NCI-H446 treated with DMSO at 0.1 percent for 48 hours (cell line): ENCODE measurements around the gene C1orf105.
"Not testable (repeated sequence)": the region's sequence is repeated elsewhere in the genome, so short reads cannot be mapped to it uniquely, and the experiment has no call there.

Experiments used
- DNase-seq: peaks from one replicate; lab custom pipeline; 2025; lab: John Stamatoyannopoulos, UW

The C1orf105 gene

DNA sequence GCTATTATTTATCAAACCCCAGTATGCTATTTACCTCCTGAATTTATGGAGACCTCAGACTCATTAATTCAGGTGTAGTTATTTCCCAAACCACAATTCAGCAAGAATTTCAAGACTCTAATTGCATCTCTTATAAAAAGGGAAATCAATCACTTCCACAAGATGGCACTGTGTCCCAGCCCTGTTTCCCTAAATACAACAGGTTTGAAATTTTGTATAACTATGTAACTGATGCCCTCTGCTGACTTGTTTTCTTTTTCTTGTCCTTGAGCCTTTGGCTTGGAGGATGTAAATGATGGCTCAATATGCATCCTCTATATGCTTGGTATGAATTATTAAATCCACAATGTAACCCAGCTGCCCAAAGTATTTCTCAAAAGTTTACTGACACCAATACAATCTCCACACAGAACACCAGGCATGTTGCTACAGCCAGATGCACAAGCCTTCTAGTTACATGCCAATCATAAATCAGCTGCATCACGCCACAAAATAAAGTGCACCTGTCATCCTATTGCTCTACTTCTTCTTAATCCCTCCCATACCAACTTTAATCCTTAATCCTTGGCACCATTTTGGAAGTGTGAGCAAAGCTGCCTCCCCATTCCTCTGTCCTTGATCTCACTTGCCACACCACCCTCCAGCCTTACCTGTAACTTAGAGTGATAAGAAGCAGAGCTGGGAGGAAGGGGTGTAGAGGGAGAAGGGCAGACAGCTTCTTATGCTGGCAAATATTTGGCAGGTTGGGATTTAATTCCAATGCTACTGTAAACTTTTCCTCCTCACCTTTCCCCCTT lies 9.0 kb downstream of the C1orf105 start:
- DNase-seq, result peak; percentile 70

DNA sequence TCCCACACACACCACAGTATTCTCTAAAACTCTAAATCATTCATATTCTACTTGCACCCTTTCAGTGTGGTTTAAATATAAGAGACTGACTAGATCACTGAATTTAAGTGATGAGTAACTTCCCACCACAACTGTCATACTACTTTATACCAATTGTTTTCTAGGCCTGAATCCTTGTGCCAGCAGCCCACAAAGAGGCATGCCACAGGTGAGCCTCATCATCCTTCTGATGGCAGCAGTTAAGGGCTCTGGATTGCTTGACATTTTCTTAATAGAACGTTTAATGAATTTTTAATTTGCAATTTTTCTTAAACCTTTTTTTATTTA lies 9.6 kb downstream of the C1orf105 start:
- no peak for DNase-seq

DNA sequence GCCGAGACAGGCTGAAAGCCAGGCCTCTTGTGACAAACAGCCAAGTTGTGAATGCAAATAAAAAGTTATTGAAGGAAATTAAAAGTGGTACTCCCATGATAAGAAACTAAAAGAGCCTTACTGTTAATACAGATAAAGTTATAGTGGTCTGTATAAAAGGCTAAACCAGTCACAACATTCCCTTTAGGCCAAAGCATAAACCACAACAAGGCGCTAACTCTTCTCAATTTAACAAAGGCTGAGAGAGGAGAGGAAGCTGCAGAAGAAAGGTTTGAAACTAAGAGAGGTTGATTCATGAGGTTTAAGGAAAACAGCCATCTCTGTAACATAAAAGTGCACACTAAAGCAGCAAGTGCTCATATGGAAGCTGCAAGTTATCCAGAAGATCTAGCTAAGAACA lies 10.7 kb downstream of the C1orf105 start:
- DNase-seq, result no peak

DNA sequence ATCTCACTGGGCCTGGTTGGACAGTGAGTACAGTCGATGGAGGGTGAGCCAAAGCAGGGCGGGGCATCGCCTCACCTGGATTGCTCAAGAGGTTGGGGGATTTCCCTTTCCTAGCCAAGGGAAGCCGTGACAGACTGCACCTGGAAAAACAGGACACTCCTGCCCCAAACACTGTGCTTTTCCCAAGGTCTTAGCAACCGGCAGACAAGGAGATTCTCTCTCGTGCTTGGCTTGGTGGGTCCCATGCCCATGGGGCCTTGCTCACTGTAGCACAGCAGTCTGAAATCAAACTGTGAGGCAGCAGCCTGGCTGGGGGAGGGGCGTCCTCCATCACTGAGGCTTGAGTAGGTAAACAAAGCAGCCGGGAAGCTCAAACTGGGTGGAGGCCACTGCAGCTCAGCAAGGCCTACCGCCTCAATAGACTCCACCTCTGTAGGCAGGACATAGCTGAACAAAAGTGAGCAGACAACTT lies 11.3 kb downstream of the C1orf105 start:
- no peak for DNase-seq

DNA sequence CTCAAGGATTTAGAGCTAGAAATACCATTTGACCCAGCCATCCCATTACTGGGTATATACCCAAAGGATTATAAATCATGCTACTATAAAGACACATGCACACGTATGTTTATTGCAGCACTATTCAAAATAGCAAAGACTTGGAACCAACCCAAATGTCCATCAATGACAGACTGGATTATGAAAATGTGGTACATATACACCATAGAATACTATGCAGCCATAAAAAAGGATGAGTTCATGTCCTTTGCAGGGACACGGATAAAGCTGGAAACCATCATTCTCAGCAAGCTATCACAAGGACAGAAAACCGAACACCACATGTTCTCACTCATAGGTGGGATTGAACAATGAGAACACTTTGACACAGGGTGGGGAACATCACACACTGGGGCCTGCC lies 16.7 kb downstream of the C1orf105 start:
- DNase-seq, result not testable (repeated sequence)

DNA sequence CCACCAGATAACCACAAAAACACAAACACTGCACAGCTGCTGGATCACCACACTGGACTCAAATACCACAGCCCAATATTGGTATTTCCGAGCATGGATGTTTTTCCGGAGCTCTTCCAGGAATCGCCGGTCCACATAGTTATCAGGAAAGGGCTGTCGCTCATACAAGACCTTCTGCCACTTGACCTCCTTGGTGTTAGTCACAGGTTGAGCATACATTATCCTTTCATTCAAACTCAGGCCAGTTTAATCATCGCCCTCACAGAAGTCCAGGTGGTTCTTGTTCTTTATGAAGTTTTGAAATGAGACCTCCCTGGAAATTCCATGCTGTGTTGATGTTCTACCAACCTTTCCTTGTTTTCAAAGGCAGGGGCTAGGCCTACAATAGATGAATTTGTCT lies 21.9 kb downstream of the C1orf105 start:
- DNase-seq, result no peak

DNA sequence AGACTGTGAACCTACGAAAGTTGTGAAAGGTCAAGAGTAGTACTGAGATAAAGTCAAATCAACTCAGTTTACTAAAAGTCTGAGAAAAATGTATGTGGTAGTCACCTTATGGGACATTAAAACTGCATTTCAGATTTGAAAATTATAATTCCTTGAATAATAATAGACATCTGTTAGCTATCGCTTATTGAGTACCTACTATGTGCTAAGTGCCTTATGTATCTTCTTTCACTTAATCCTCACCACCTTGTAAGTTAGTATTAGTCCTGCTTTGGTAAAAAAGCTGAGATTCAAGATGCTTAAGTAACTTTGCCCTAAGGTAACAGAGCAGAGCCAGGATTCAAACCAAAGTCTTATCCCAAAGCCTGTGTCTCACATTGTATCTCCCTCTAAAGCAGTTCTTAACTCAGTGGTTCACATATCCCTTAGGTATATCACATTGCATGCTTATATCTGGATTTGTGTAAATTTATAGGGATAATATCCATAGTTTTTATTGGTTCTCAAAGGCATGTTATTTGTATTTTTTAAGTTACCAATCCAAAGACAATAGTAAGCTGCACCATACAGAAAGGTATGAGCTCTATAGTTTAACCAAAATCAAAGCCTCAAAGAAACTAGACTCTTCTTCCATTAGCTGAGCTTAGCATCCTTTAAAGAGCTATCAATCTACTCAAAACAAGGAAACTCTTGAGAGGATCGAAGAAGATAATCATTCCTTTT lies 22.5 kb downstream of the C1orf105 start:
- no peak for DNase-seq

DNA sequence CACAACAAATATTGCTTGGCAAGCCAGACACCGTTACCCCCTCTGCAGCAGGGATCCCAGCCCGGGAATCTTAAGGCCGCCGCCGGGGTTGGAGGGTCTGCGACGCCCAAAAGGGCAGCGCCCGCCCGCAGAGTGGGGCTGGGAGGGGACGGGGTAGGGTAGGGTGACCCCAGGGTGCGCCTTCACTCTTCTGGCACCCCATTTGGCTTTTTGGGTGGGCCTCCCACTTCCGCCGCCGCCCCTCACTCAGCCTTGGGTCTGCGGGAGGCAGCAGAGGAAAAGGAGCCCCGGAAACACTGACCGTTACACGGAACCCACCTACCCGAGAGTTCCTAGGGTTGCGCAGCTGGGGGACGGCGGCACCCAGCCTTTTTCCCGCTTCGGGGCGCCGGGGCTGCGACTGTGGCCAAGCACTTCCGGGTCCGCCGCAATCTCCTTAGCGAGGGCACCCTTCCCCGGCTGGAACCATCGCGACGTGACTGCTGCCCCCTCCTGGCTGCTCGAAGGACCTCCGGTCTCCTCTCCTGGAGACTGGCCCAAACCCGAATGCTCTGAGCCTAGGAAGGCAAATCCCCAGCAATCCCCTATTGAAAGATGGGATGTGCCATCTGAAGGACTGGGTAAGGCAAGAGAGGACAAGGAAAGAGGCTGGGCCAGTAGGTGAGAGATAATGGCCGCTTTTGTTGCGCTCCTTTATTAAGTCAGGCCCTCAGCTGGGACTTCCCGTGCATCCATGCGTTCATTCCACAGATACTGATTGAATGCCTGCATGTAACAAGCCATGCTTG lies 23.4 kb downstream of the C1orf105 start, which contains the start of gene PIGC:
TSS of gene PIGC (minus strand) at position 404 of the 788 bp plus-strand sequence. CDS start 1,447 bp downstream, outside the sequence.
- peak; percentile 81 for DNase-seq

DNA sequence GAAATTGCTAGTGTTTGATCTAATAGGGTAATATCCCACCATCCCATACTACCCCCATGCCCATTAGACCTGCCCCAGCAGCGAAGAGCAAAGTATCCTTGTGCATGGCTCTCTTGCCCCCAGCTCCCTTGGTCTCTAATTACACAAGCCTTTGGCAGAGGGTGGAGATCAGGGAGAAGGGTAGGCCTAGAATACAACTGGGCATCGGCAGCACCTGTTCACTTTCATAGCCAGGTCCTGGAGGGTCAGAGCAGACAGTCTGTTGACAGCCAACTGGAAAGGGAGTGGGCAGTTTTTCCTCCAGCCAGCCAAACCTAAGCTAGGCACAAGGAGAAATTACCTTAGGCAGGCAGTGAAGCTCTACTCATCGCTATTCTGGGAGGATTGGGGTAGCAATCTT lies 26.1 kb downstream of the C1orf105 start:
- DNase-seq, result no peak

DNA sequence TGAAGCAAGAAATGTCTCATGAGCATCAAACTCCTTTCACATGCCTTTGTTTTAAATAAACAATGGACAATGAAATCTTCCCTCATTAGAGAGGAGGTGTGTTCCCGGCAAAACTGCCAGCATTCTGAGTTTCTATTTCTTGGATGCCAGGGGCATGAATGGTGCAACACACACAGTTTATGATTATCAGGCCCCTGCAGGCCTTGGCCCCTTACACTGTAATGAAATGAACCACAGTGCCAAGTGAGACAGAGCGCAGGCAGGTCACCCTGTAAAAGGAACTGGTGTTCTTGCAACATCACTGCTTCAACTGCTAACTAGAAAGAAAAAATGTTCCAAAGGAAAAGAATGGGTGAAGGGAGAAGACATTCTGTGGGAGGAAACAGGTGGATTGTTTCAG lies 27.2 kb downstream of the C1orf105 start:
- DNase-seq, result no peak

DNA sequence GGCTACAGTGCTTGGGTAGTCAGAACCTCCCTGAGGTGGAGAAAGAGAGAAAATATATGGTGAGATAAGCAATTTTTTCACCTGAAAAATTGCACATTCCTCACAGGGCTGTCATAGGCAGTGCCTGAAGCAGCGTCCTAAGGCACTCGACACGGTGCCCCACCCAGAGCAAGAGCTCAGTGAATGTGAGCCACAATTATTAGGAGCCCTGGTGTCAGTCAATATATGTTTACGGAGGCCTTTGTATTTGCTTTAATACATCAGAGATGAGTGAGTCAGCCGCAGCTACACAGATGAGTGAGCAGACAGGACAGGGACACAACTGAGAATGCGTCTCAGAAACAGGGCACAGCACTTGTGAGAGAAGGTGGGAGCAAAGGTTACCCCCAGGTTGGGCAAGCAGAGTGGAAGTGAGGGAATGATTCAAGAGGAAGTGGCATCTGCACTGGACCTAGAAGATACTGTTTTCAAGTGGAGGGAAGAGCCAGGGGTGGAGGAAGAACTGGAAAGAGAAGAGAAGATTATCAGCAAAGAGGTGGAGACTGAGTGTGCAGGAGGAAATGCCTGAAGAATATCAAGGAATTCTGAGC lies 28.6 kb downstream of the C1orf105 start:
- DNase-seq, result no peak

DNA sequence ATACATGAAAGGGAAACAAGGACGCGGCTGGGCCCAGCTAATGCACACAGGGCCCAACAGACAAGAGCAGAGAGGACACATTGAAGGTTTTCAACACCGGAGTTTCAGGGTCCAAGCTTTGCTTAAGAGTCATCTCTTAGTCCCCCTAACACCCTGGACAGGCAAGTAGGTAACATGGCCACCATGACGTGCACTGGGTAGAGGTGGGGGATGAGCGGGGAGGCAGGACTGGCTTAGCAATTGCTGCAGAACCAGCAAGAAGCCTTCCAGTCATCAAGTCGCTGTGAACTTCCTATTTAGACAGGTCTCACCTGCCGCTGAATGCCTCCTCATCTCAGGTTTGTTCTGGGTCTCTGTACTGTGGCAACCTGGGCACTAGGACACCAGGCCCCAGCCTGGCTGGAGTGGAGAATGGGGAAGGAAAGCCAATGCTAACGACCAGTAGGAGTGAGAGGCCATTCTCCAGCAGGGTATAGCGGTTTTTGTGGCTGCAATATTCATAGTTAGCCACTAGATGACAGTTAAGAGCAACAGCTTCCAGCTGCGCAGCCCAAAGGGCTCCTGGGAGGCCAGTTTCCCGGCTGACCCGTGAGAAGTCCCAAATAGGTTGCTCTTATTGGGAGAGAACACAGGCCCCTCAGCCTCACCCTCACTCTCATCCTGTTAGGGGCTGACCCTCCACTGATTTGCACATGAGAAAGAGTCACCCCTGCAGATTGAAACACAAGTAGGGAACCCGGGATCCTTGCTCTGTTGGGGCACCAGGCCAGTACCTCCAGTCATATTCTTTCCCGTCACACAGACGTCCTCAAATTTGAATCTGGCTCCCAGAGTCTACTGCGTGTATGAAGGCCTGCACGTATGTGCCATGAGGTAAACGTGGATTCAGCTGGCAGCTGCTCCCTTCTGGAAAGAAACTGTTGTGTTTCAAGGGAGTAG lies 29.4 kb downstream of the C1orf105 start:
- DNase-seq, result peak; percentile 39

DNA sequence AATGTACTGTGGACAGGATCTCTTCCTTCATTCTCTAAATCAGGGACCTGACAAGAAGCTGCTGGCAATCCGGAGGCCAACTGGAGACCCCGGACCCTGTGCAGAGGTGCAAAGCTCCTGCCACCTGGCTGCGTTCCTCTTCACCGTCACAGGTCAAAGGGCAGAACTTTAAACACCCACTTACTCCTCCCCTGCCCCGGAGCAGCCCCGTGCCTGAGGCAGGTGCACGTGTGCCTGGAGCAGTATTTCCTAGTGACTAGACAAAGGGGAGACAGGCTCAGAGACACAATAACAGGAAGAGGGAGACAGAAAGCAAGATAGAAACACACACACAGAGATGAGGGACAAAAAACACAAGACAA lies 30.0 kb downstream of the C1orf105 start:
- DNase-seq, result no peak

DNA sequence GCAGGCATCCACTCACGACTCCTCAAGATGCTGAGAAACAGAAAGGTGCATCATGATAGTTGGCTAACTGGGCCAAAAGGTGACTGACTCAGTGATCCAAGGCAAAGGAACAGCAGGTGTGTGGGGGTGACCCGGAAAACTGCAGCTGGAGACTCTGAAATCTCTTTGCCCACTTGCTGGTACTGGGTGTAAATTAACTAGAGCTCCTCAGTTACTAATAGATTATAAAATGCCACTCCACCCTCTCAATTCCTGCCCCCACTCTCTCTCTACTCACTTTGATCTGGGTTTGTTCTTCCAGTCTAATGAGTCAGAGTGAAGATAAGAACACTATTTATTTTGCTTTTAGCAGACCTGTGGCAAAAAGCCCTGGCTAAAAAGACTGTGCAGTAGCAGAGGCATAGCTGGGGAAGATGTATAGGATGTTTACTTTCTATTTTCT lies 30.5 kb downstream of the C1orf105 start:
- no peak for DNase-seq

DNA sequence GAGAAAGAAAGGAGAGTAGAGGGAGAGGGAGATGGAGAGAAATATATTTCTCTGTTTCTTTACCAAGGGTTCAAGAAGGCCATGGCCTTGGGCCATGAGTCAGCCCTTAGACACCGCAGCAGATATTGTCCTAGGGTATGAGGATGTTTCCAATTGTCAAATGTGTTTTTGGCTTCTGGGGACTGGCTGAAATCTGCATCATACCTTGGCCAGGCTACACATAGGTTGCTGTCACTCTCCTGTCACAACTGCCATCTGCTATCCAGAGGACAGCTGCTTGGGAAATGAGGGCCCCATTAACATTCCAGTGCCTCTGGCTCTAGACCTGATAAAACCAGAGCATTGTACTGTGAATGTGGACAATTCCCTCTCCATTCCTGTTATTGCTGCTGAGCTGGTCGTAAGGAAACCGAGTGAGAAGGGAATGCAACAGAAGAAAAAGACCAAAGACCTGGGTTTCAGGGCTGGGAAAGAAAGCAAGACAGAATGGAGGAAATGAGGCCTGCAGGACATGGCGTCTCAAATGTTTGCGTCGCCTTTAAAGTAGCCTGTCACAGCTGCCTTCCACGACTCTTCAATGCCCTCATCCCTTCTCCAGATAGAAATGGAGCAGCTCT lies 32.2 kb downstream of the C1orf105 start:
- DNase-seq, result no peak

DNA sequence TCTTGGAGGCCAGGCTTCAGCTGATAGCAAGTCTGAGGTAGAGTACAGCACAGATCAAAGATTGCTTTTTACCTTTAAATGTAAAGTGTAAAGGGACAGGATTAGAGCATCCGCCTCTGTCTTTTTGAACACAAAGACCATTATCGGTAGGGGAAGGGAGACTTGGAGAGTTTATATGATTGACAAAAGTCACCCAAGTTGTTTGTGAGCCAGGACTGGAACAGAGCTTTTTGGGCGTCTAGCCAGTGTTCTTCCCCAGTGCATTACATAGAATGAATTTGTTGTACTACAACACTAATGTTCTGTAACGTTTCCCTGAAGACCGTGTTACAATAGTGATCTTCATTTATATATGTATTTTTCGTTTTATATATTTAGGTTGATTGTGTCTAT lies 32.7 kb downstream of the C1orf105 start:
- no peak for DNase-seq

DNA sequence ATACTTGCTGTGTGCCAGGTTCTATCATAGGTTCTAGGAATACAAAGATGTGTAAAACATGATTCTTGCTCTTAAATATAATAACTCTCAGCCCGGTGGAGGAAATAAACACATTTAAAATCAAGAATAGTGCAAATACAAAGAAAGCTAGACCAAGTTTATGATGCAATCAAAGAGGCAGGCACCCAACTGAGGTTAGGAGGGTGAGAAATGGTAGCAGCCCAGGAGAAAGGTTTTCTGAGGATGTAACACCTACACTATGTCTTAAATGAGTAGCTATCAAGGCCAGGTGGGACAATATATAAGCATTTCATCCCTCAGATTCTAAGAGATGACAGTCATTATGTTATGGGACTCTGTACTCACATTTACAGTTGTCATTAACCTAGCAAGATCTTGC lies 33.1 kb downstream of the C1orf105 start:
- DNase-seq, result no peak

DNA sequence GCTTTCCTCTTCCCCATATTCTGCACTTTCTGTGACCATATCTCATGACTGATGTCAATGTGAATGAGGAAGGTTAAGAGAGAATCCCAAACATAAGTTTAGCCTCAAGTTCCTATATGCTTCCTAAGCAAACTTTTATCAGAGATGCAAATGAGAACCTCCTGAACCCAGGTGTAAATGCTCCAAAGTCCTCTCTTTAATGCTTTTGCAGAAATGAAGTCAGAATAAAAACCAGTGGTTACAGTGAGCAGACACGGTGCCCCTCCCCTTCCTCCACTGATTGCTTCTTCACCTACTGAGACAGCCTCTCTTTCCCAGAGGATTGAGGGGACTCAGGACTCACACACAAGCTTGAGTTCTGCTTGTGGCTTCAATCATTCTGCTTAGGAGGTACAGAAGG lies 35.0 kb downstream of the C1orf105 start:
- no peak for DNase-seq

DNA sequence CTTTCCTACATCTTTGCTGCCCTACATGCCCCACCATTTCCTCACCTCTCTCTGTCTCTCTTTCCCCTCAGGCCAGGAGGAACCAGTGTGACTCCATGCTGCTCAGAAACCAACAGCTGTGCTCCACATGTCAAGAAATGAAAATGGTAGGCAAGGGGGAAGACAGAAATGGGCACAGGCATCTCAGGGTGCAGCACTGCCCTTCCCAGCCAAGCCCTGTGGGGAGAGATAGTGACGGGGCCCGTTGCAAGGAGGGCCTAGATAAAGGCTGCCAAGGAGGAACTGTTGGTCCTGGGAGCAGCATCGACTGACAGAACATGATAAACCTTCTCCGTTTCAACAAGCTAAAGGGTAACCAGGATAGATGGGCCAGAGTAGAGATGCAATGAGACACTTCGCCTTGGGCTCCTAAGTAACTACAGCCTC lies 35.9 kb downstream of the C1orf105 start:
- no peak for DNase-seq

DNA sequence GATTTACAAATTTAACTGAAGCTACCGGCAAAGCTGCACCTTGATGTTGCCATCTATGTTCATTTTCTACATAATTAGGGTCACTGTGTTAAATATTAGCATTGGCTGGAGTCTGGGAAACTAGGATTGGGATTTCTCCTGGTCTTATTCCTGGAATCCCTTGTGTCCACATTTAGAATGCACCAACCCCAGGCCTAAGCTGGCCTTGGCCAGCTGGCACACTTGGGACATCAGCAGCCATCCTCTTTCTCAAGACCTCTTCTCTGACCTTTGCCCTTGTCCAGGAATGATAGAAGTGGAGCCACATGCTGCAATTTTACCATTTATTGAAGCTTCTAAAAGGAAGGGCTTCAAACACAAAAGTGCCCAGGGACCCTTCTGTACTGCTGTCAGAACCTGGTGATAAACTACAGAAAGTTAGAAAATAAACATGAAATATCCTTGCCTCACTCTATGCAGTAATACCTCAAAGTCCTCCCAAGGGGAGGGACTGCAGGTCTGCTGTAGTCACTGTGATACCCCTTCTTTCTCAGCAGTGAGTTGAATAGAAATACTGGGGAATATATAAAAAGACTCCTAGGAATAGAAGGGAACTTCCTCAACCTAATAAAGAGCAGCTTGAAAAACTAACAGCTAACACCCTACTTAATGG lies 37.1 kb downstream of the C1orf105 start:
- no peak for DNase-seq
